Nephron progenitor cell (in vitro differentiated cells): ENCODE measurements around the gene FAU.

Source experiments
- DNase-seq: peaks from one replicate; pipeline ENCODE4 v3.0.0; 2021
- H3K27ac Mint-ChIP-seq: 2 replicates; pipeline ENCODE4 v1.8.0; 2021; ENCODE audit warnings: mild to moderate bottlenecking, moderate library complexity, mixed read lengths
- H3K27me3 Mint-ChIP-seq: 2 replicates; pipeline ENCODE4 v1.8.0; 2021; ENCODE audit warnings: mild to moderate bottlenecking, low read depth, mixed read lengths; ENCODE audit not compliant: poor library complexity
- H3K36me3 Mint-ChIP-seq: 2 replicates; pipeline ENCODE4 v1.8.0; 2021; ENCODE audit warnings: low read depth, mixed read lengths
- H3K4me1 Mint-ChIP-seq: 2 replicates; pipeline ENCODE4 v1.8.0; 2021; ENCODE audit warnings: mixed read lengths
- H3K4me3 Mint-ChIP-seq: 2 replicates; pipeline ENCODE4 v1.8.0; 2021; ENCODE audit warnings: mild to moderate bottlenecking, moderate library complexity, mixed read lengths
- H3K9me3 Mint-ChIP-seq: 2 replicates; pipeline ENCODE4 v1.8.0; 2021; ENCODE audit warnings: mild to moderate bottlenecking, moderate library complexity, mixed read lengths
- CTCF ChIP-seq: fragments of 200-600 bp; sonication (generic); IDR thresholded peaks from 2 replicates; pipeline ENCODE4 v1.5.0; 2021; ENCODE audit warnings: antibody characterized with exemption

FAU gene

GRCh38 chr11:65077451-65077850 is 44.5 kb downstream of the FAU start:
- H3K4me3 Mint-ChIP-seq: no peak overlapping the region
- DNase-seq: no peak

GRCh38 chr11:65072631-65072966 is 49.3 kb downstream of the FAU start:
- peaks cover 7% of the 10 kb centered on the region for H3K4me1 Mint-ChIP-seq

More at GRCh38 chr11:65077451-65077850, 44.5 kb downstream of the FAU start:
- H3K27ac Mint-ChIP-seq: no peak overlapping the region
- TF ChIP-seq CTCF: no peak
- peaks cover 29% of the 10 kb centered on the region for H3K4me1 Mint-ChIP-seq
- no peaks in the 10 kb centered on the region for H3K27me3 Mint-ChIP-seq
- peaks cover 47% of the 10 kb centered on the region for H3K36me3 Mint-ChIP-seq
- H3K9me3 Mint-ChIP-seq: no peaks in the 10 kb centered on the region

GRCh38 chr11:65071907-65072630 is 49.9 kb downstream of the FAU start:
- DNase-seq: no peak
- Mint-ChIP-seq H3K27me3 (no peaks in the 10 kb centered on the region), H3K36me3 (peaks cover 17% of the 10 kb centered on the region), H3K27ac (no peak overlapping the region), H3K4me3 (no peak overlapping the region), H3K4me1 (peaks cover 11% of the 10 kb centered on the region), H3K9me3 (no peaks in the 10 kb centered on the region)
- TF ChIP-seq CTCF: no peak

More at GRCh38 chr11:65072631-65072966, 49.3 kb downstream of the FAU start:
- DNase-seq: no peak
- Mint-ChIP-seq H3K9me3 (no peaks in the 10 kb centered on the region), H3K4me3 (no peak overlapping the region), H3K27ac (no peak overlapping the region), H3K36me3 (peaks cover 21% of the 10 kb centered on the region), H3K27me3 (no peaks in the 10 kb centered on the region)
- no peak for TF ChIP-seq CTCF
